ENCODE measurements around the gene HIVEP3. TPM values are rescaled to one million over a fixed set of nuclear protein-coding genes. Genes with fewer than 3 reads are reported as not detected.

Gene HIVEP3
- total RNA-seq, 2 donors from 2014 or later = 13.3 to 25.0 TPM

GRCh38 chr1:41534181-41535076 is 384.3 kb downstream of the HIVEP3 start:
- no peak for ATAC-seq
- H3K36me3 Mint-ChIP-seq = peaks cover 27 to 35% of the 10 kb centered on the region in 2 donors
- H3K9me3 Mint-ChIP-seq = peaks cover 5 to 6% of the 10 kb centered on the region in 2 donors
- peak overlapping the region in 1 of 2 donors; percentile 58 for H3K27ac Mint-ChIP-seq
- DNase-seq (ENCODE audit: low spot score in 2 of 2) = peak in 1 of 2 donors; percentile 33

GRCh38 chr1:41533731-41534080 is 385.0 kb downstream of the HIVEP3 start:
- peaks cover 5 to 6% of the 10 kb centered on the region in 2 donors for H3K9me3 Mint-ChIP-seq
- DNase-seq (ENCODE audit: low spot score in 2 of 2) (peak in 1 of 2 donors; percentile 30), ATAC-seq (no peak)
- peaks cover 25 to 32% of the 10 kb centered on the region in 2 donors for H3K36me3 Mint-ChIP-seq
- H3K27ac Mint-ChIP-seq = peak overlapping the region in 1 of 2 donors; percentile 37

GRCh38 chr1:41533016-41533730 is 385.5 kb downstream of the HIVEP3 start:
- peak in 1 of 2 donors; percentile 29 for ATAC-seq
- peak in 1 of 2 donors; percentile 33 for DNase-seq (ENCODE audit: low spot score in 2 of 2)
- Mint-ChIP-seq H3K9me3 (peaks cover 5 to 6% of the 10 kb centered on the region in 2 donors), H3K27ac (peak overlapping the region in 1 of 2 donors; percentile 65), H3K36me3 (peaks cover 25 to 32% of the 10 kb centered on the region in 2 donors)

- DNase-seq (ENCODE audit: low spot score in 2 of 2) (peak in 1 of 2 donors; percentile 18), ATAC-seq (no peak)
- Mint-ChIP-seq H3K36me3 (peaks cover 20 to 32% of the 10 kb centered on the region in 2 donors), H3K9me3 (peaks cover 5 to 6% of the 10 kb centered on the region in 2 donors), H3K27ac (peak overlapping the region; percentile 3 to 65)
These were observed 386.3 kb downstream of the HIVEP3 start for GRCh38 chr1:41532206-41532975.

- Mint-ChIP-seq H3K27ac (peak overlapping the region; percentile 22 to 75), H3K36me3 (peaks cover 12 to 27% of the 10 kb centered on the region in 2 donors)
- ATAC-seq = no peak
These were observed 388.3 kb downstream of the HIVEP3 start for GRCh38 chr1:41530411-41530810.

GRCh38 chr1:41529621-41530395 is 388.9 kb downstream of the HIVEP3 start:
- peak overlapping the region; percentile 52 to 66 for H3K27ac Mint-ChIP-seq

More at GRCh38 chr1:41530411-41530810, 388.3 kb downstream of the HIVEP3 start:
- no peak for DNase-seq (ENCODE audit: low spot score in 2 of 2)
- H3K9me3 Mint-ChIP-seq = peaks cover 5 to 6% of the 10 kb centered on the region in 2 donors

GRCh38 chr1:41528726-41529605 is 389.8 kb downstream of the HIVEP3 start:
- H3K27ac Mint-ChIP-seq = no peak overlapping the region
- ATAC-seq (no peak), DNase-seq (ENCODE audit: low spot score in 2 of 2) (peak in 1 of 2 donors; percentile 9)
- peaks cover 5 to 6% of the 10 kb centered on the region in 2 donors for H3K9me3 Mint-ChIP-seq
- peaks cover 5 to 18% of the 10 kb centered on the region in 2 donors for H3K36me3 Mint-ChIP-seq

More at GRCh38 chr1:41529621-41530395, 388.9 kb downstream of the HIVEP3 start:
- Mint-ChIP-seq H3K9me3 (peaks cover 5 to 6% of the 10 kb centered on the region in 2 donors), H3K36me3 (peaks cover 9 to 22% of the 10 kb centered on the region in 2 donors)
- ATAC-seq (no peak), DNase-seq (ENCODE audit: low spot score in 2 of 2) (peak in 1 of 2 donors; percentile 48)

- no peak overlapping the region for H3K27ac Mint-ChIP-seq
- peaks cover 8 to 12% of the 10 kb centered on the region in 2 donors for H3K36me3 Mint-ChIP-seq
- no peak for DNase-seq (ENCODE audit: low spot score in 2 of 2)
- no peak for ATAC-seq
- H3K9me3 Mint-ChIP-seq = peaks cover 5 to 6% of the 10 kb centered on the region in 2 donors
These were observed 390.6 kb downstream of the HIVEP3 start for GRCh38 chr1:41528106-41528505.

GRCh38 chr1:41526956-41527561 is 391.7 kb downstream of the HIVEP3 start:
- Mint-ChIP-seq H3K36me3 (peaks cover 10 to 12% of the 10 kb centered on the region in 2 donors), H3K27ac (no peak overlapping the region), H3K9me3 (peaks cover 5 to 6% of the 10 kb centered on the region in 2 donors)
- DNase-seq (ENCODE audit: low spot score in 2 of 2) = no peak
- no peak for ATAC-seq

- Mint-ChIP-seq H3K36me3 (peaks cover 10 to 12% of the 10 kb centered on the region in 2 donors), H3K27ac (no peak overlapping the region), H3K9me3 (peaks cover 5 to 6% of the 10 kb centered on the region in 2 donors)
- ATAC-seq (no peak), DNase-seq (ENCODE audit: low spot score in 2 of 2) (no peak)
These were observed 392.7 kb downstream of the HIVEP3 start for GRCh38 chr1:41525891-41526587.

- H3K27ac Mint-ChIP-seq = peak overlapping the region in 1 of 2 donors; percentile 86
- no peak for DNase-seq (ENCODE audit: low spot score in 2 of 2)
- peaks cover 4 to 8% of the 10 kb centered on the region in 2 donors for H3K36me3 Mint-ChIP-seq
- ATAC-seq = no peak
- H3K9me3 Mint-ChIP-seq = peaks cover 4 to 5% of the 10 kb centered on the region in 2 donors
These were observed 393.7 kb downstream of the HIVEP3 start for GRCh38 chr1:41524676-41525675.

- H3K27ac Mint-ChIP-seq = peak overlapping the region in 1 of 2 donors; percentile 79
- H3K36me3 Mint-ChIP-seq = peaks cover 0 to 5% of the 10 kb centered on the region in 2 donors
- no peak for ATAC-seq
- no peaks in the 10 kb centered on the region for H3K9me3 Mint-ChIP-seq
- no peak for DNase-seq (ENCODE audit: low spot score in 2 of 2)
These were observed 394.6 kb downstream of the HIVEP3 start for GRCh38 chr1:41523949-41524675.
